Endothelial cell of umbilical vein (primary cell): ENCODE results near the gene DCLK3. TPM values are rescaled to one million over a fixed set of nuclear protein-coding genes. Genes with fewer than 3 reads are reported as not detected.

Experiments used
- polyA plus RNA-seq, 4 experiments: library from polyadenylated mRNA; depleted of rRNA in 3 of 4; stranded (reverse) in 3 of 4; unstranded in 1 of 4; fragments of >200 nt; gene quantifications; 2 replicates each; pipeline versions ENCODE4 v1.2.1 to v1.2.3, GENCODE V29; 2011 to 2012; ENCODE audit warnings: missing spikeins in 1 of 4
- total RNA-seq: library from RNA; stranded (reverse); gene quantifications from 2 replicates; pipeline ENCODE4 v1.2.3, GENCODE V29; 2021

DCLK3 gene
- total and polyA plus RNA-seq, 2 donors (not counting 3 experiments of a cell fraction or from before 2014, with no cell fraction given), result not detected

Other genes with a start within 250 kb of the DCLK3 start
- gene TRANK1, start 180.5 kb upstream of the DCLK3 start, total RNA-seq, result 8.0 and 14.4 TPM in 2 replicates
- 3.5 and 4.6 TPM in 2 replicates for gene TRANK1, start 180.5 kb upstream of the DCLK3 start, polyA plus RNA-seq
- gene EPM2AIP1, start 228.6 kb upstream of the DCLK3 start, total RNA-seq, result 13.9 and 15.1 TPM in 2 replicates
- 4.5 and 5.4 TPM in 2 replicates for gene EPM2AIP1, start 228.6 kb upstream of the DCLK3 start, polyA plus RNA-seq
- 30.1 and 32.9 TPM in 2 replicates for gene MLH1, start 229.0 kb upstream of the DCLK3 start, total RNA-seq
- 19.2 and 22.2 TPM in 2 replicates for gene MLH1, start 229.0 kb upstream of the DCLK3 start, polyA plus RNA-seq